ENCODE data around the gene MTFR2. TPM values are rescaled to one million over a fixed set of nuclear protein-coding genes. Genes with fewer than 3 reads are reported as not detected.
"Not testable (repeated sequence)": the region's sequence is repeated elsewhere in the genome, so short reads cannot be mapped to it uniquely, and the experiment has no call there.

The MTFR2 gene
- total RNA-seq, 1 donor from 2014 or later: 0.91 TPM

GRCh38 chr6:136226674-136227377, 23.3 kb downstream of the MTFR2 start:
- Mint-ChIP-seq H3K27me3 (ENCODE audit: unreplicated experiment) (no peaks in the 10 kb centered on the region), H3K4me3 (ENCODE audit: unreplicated experiment) (peak overlapping the region; percentile 15), H3K4me1 (ENCODE audit: unreplicated experiment) (peaks cover 19% of the 10 kb centered on the region), H3K36me3 (ENCODE audit: unreplicated experiment) (no peaks in the 10 kb centered on the region), H3K9me3 (ENCODE audit: unreplicated experiment) (no peaks in the 10 kb centered on the region), H3K27ac (ENCODE audit: unreplicated experiment) (no peak overlapping the region)
- TF ChIP-seq, protein P1, sequence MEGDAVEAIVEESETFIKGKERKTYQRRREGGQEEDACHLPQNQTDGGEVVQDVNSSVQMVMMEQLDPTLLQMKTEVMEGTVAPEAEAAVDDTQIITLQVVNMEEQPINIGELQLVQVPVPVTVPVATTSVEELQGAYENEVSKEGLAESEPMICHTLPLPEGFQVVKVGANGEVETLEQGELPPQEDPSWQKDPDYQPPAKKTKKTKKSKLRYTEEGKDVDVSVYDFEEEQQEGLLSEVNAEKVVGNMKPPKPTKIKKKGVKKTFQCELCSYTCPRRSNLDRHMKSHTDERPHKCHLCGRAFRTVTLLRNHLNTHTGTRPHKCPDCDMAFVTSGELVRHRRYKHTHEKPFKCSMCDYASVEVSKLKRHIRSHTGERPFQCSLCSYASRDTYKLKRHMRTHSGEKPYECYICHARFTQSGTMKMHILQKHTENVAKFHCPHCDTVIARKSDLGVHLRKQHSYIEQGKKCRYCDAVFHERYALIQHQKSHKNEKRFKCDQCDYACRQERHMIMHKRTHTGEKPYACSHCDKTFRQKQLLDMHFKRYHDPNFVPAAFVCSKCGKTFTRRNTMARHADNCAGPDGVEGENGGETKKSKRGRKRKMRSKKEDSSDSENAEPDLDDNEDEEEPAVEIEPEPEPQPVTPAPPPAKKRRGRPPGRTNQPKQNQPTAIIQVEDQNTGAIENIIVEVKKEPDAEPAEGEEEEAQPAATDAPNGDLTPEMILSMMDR (IDR thresholded peaks at IDR 0.05): no peak
- no peak for DNase-seq (ENCODE audit: extremely low spot score, unreplicated experiment)

DNA sequence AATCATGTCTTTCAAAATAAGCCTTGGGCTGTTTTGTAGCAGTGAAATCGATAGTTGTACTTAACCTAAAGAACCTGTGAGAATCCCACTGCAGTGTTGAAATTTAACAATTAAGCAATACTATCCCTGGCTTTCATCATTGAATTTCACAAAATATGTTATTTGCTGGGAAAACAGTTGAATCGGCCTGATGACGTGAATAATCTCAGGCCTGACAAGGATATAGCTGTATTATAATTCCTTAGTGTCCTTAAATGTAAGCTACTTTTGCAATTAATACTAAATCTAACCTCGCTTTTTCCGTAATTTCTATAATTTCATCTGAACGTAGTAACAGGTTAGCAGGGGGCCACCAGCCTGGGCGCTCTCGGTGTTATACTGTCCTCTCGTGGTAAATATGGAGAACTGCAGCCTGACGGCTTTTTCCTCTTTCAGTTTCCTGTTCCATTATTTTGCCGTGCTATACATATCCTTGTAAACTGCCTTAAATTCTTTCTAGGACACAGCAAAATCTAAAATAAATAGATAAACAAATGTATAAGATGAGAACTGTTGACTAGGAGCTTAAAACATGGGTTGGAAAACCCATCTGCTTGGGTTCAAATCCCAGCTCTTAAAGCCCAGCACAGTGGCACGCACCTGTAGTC, 24.0 kb downstream of the MTFR2 start:
- no peak for DNase-seq (ENCODE audit: extremely low spot score, unreplicated experiment)
- Mint-ChIP-seq H3K4me3 (ENCODE audit: unreplicated experiment) (peak overlapping the region; percentile 15), H3K27me3 (ENCODE audit: unreplicated experiment) (no peaks in the 10 kb centered on the region), H3K36me3 (ENCODE audit: unreplicated experiment) (no peaks in the 10 kb centered on the region), H3K27ac (ENCODE audit: unreplicated experiment) (no peak overlapping the region), H3K4me1 (ENCODE audit: unreplicated experiment) (peaks cover 19% of the 10 kb centered on the region), H3K9me3 (ENCODE audit: unreplicated experiment) (peaks cover 2% of the 10 kb centered on the region)
- TF ChIP-seq, protein P1 (IDR thresholded peaks at IDR 0.05): peak; percentile 99

- no peak overlapping the region for H3K27ac Mint-ChIP-seq (ENCODE audit: unreplicated experiment)
- H3K9me3 Mint-ChIP-seq (ENCODE audit: unreplicated experiment): peaks cover 3% of the 10 kb centered on the region
- H3K4me1 Mint-ChIP-seq (ENCODE audit: unreplicated experiment): peaks cover 13% of the 10 kb centered on the region
- H3K36me3 Mint-ChIP-seq (ENCODE audit: unreplicated experiment): no peaks in the 10 kb centered on the region
- no peak for DNase-seq (ENCODE audit: extremely low spot score, unreplicated experiment)
- no peaks in the 10 kb centered on the region for H3K27me3 Mint-ChIP-seq (ENCODE audit: unreplicated experiment)
- TF ChIP-seq, protein P1 (IDR thresholded peaks at IDR 0.05): no peak
- H3K4me3 Mint-ChIP-seq (ENCODE audit: unreplicated experiment): no peak overlapping the region
These were observed 24.6 kb downstream of the MTFR2 start for GRCh38 chr6:136225496-136225895.

DNA sequence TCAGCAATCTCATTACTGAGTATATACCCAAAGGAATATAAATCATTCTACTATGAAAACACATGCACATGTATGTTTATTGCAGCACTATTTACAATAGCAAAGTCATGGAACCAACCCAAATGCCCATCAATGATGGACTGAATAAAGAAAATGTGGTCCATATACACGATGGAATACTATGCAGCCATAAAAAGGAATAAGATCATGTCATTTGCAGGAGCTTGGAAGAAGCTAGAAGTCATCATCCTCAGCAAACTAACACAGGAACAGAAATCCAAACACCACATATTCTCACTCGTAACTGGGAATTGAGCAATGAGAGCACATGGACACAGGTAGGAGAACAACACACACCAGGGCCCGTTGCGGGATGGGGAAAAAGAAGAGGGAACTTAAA, 25.1 kb downstream of the MTFR2 start:
- not testable (repeated sequence) for DNase-seq (ENCODE audit: extremely low spot score, unreplicated experiment); H3K36me3 Mint-ChIP-seq (ENCODE audit: unreplicated experiment); H3K9me3 Mint-ChIP-seq (ENCODE audit: unreplicated experiment); H3K27me3 Mint-ChIP-seq (ENCODE audit: unreplicated experiment); H3K27ac Mint-ChIP-seq (ENCODE audit: unreplicated experiment); H3K4me3 Mint-ChIP-seq (ENCODE audit: unreplicated experiment)
- peaks cover 11% of the 10 kb centered on the region for H3K4me1 Mint-ChIP-seq (ENCODE audit: unreplicated experiment)

DNA sequence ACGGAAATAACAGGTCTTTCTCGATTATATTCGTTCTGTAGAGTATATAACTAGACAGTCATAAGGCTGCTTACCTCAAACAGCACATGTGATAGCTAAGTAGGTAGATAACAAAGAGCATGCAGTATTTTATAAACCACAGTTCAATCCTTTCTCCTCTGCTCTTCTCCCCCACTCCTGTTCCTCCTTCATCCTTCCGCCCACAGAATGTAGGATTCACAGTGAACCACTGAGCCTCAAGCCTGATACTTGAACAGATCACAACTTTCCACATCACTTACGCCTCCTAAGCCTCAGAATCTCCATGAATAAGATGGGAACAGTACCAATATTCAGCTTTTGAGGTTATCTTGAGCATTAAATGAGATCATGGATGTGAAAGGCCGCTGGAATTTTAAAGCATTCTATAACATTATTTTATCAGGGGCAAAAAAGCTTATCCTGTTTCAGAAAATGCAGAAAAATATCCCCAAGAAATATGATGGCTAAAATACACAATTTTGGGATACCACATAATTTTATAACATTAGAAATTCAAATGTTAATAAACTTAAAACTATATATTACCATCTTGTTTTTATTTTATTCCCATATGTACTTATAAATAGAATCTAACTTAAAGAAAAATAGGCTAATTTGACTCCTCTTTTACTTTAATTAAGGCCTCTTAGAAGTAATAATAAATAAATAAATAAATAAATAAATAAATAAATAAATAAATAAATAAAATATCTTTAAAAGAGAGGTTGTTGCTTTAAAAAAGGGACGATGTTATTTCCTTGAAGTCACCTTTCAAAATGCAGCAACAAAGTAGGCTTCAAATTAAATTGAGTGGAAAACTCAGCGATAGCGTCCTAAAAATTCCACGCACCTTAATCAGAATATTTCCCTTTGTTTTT, 33.4 kb downstream of the MTFR2 start:
- H3K27me3 Mint-ChIP-seq (ENCODE audit: unreplicated experiment): no peaks in the 10 kb centered on the region
- H3K4me1 Mint-ChIP-seq (ENCODE audit: unreplicated experiment): no peaks in the 10 kb centered on the region
- TF ChIP-seq, protein P1 (IDR thresholded peaks at IDR 0.05): no peak
- no peak overlapping the region for H3K27ac Mint-ChIP-seq (ENCODE audit: unreplicated experiment)
- no peaks in the 10 kb centered on the region for H3K36me3 Mint-ChIP-seq (ENCODE audit: unreplicated experiment)
- no peak overlapping the region for H3K4me3 Mint-ChIP-seq (ENCODE audit: unreplicated experiment)
- no peak for DNase-seq (ENCODE audit: extremely low spot score, unreplicated experiment)
- H3K9me3 Mint-ChIP-seq (ENCODE audit: unreplicated experiment): peaks cover 3% of the 10 kb centered on the region
